SU-DHL-6 (cell line): ENCODE measurements around the gene PAFAH1B1.

Experiments
- H2AFZ ChIP-seq: fragments of 200-600 bp; sonication (generic); 2 replicates; pipeline ENCODE4 v1.6.1; 2014; ENCODE audit warnings: low read depth, mild to moderate bottlenecking, moderate library complexity, mixed read lengths, antibody characterized with exemption, low read length; ENCODE audit not compliant: severe bottlenecking
- H3F3A ChIP-seq: fragments of 200-600 bp; shearing (Covaris generic); 2 replicates; pipeline ENCODE4 v1.6.0; 2016; ENCODE audit warnings: antibody characterized with exemption, mild to moderate bottlenecking; ENCODE audit not compliant: insufficient read depth
- H3K27ac ChIP-seq: fragments of 200-600 bp; sonication (generic); 2 replicates; pipeline ENCODE4 v1.5.1; 2016; ENCODE audit warnings: low read depth, mild to moderate bottlenecking, low read length, moderate library complexity, mixed read lengths
- H3K27me3 ChIP-seq: fragments of 200-600 bp; sonication (generic), shearing (Covaris generic); 2 replicates; pipeline ENCODE4 v1.6.0; 2014; ENCODE audit warnings: mild to moderate bottlenecking, low read length
- H3K36me3 ChIP-seq: fragments of 200-600 bp; sonication (generic); 2 replicates; pipeline ENCODE4 v1.6.1; 2014; ENCODE audit warnings: mild to moderate bottlenecking, low read length, mixed read lengths
- H3K4me2 ChIP-seq: fragments of 300-600, 200-600 bp; shearing (Covaris generic), sonication (generic); 2 replicates; pipeline ENCODE4 v1.6.0; 2014; ENCODE audit warnings: low read length, low read depth, mild to moderate bottlenecking; ENCODE audit not compliant: poor library complexity, severe bottlenecking
- H3K4me3 ChIP-seq: fragments of 200-600 bp; sonication (generic); 2 replicates; pipeline ENCODE4 v1.5.1; 2014; ENCODE audit warnings: antibody characterized with exemption, low read length, mild to moderate bottlenecking, mixed read lengths; ENCODE audit not compliant: insufficient read depth, poor library complexity, severe bottlenecking
- H3K79me2 ChIP-seq: fragments of 200-600 bp; sonication (generic); 2 replicates; pipeline ENCODE4 v1.6.1; 2014; ENCODE audit warnings: mild to moderate bottlenecking, low read length, moderate library complexity; ENCODE audit not compliant: insufficient read depth
- H3K9ac ChIP-seq: fragments of 200-600 bp; sonication (generic); 2 replicates; pipeline ENCODE4 v1.7.0; 2014; ENCODE audit warnings: mild to moderate bottlenecking, low read length
- H3K9me2 ChIP-seq: fragments of 200-600 bp; sonication (generic); replicated peaks from 2 replicates; pipeline ENCODE4 v1.6.1; 2014; ENCODE audit warnings: low read length; ENCODE audit not compliant: insufficient read depth
- H3K9me3 ChIP-seq: fragments of 200-600 bp; sonication (generic); 2 replicates; pipeline ENCODE4 v1.6.1; 2014; ENCODE audit warnings: low read length, mixed read lengths; ENCODE audit not compliant: insufficient read depth
- H4K20me1 ChIP-seq: fragments of 200-600 bp; sonication (generic); 2 replicates; pipeline ENCODE4 v1.6.1; 2014; ENCODE audit warnings: low read depth, mild to moderate bottlenecking, antibody characterized with exemption, low read length, moderate library complexity, mixed read lengths
- EZH2phosphoT487 ChIP-seq: fragments of 200-600 bp; sonication (generic), shearing (Covaris generic); conservative IDR thresholded peaks from 2 replicates; pipeline ENCODE4 v1.6.1; 2018; ENCODE audit warnings: mild to moderate bottlenecking, antibody characterized with exemption, low read length, moderate library complexity, mixed read lengths
- TF ChIP-seq, protein P1 (sequence below): fragments of 200-600 bp; sonication (generic); IDR thresholded peaks from one replicate; pipeline ENCODE4 v1.5.1; 2017; ENCODE audit warnings: antibody characterized with exemption, mild to moderate bottlenecking, low read length, moderate library complexity; ENCODE audit not compliant: insufficient read depth, poor library complexity, severe bottlenecking

The PAFAH1B1 gene

GRCh38 chr17:2710803-2711607, 117.6 kb downstream of the PAFAH1B1 start:
- H3K9me2 ChIP-seq = no peaks in the 10 kb centered on the region
- no peaks in the 10 kb centered on the region for H3F3A ChIP-seq
- TF ChIP-seq, protein P1, sequence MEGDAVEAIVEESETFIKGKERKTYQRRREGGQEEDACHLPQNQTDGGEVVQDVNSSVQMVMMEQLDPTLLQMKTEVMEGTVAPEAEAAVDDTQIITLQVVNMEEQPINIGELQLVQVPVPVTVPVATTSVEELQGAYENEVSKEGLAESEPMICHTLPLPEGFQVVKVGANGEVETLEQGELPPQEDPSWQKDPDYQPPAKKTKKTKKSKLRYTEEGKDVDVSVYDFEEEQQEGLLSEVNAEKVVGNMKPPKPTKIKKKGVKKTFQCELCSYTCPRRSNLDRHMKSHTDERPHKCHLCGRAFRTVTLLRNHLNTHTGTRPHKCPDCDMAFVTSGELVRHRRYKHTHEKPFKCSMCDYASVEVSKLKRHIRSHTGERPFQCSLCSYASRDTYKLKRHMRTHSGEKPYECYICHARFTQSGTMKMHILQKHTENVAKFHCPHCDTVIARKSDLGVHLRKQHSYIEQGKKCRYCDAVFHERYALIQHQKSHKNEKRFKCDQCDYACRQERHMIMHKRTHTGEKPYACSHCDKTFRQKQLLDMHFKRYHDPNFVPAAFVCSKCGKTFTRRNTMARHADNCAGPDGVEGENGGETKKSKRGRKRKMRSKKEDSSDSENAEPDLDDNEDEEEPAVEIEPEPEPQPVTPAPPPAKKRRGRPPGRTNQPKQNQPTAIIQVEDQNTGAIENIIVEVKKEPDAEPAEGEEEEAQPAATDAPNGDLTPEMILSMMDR = no peak
- TF ChIP-seq EZH2phosphoT487 = no peak
- peak overlapping the region; percentile 66 for H3K9ac ChIP-seq
- H3K36me3 ChIP-seq = no peaks in the 10 kb centered on the region
- H3K27me3 ChIP-seq = no peaks in the 10 kb centered on the region
- peak overlapping the region; percentile 56 for H3K4me3 ChIP-seq
- no peaks in the 10 kb centered on the region for H3K9me3 ChIP-seq
- peaks cover 57% of the 10 kb centered on the region for H3K79me2 ChIP-seq
- H4K20me1 ChIP-seq = no peaks in the 10 kb centered on the region
- H3K27ac ChIP-seq = peak overlapping the region; percentile 35
- H2AFZ ChIP-seq = no peak overlapping the region
- peak overlapping the region; percentile 77 for H3K4me2 ChIP-seq

DNA sequence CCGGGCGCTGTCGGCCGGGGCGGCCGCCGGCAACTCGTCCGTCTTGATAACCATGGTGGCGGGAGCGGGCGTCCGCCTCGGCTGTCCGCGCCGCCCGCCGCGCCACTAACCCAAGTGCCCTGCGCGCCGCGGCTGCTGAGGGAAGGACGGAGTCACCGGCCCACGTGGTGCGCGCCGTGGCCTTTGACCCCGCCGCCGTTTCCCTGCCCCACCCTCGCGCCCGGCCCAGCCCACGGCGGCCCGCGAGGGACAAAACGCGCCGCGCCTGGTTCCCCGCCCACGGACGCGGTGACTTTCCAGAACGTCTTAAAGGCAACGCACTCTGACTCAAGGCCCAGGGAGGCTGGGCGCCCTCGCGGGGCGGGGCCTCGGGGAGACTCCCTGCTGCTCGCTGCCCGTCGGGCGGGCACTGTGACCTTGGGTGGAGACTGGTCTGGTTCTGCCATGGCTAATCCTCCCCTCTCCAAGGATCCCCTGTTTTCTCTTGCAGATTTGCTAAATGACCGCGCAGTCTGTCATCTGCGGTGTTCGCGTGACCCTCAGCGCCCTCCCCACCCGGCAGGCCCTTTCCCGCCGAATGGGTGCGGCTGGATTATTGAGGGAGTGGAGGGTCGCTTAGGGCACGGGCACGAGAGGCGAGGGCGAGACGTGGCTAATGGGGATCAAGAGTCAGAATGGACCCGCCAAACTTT, 118.3 kb downstream of the PAFAH1B1 start, which contains the start of gene CLUH:
TSS of gene CLUH (minus strand) at position 157 of the 692 bp plus-strand sequence. CDS start at position 54, 103 bp downstream.
- H3K36me3 ChIP-seq = no peaks in the 10 kb centered on the region
- peak within 1 kb of the TSS; percentile 77 for H3K4me2 ChIP-seq
- peak within 1 kb of the TSS; percentile 95 for H2AFZ ChIP-seq
- H3F3A ChIP-seq = no peaks in the 10 kb centered on the region
- H3K27ac ChIP-seq = peak within 1 kb of the TSS; percentile 35
- peaks cover 49% of the 10 kb centered on the region for H3K79me2 ChIP-seq
- peak within 1 kb of the TSS; percentile 66 for H3K9ac ChIP-seq
- no peaks in the 10 kb centered on the region for H3K9me2 ChIP-seq
- no peaks in the 10 kb centered on the region for H3K27me3 ChIP-seq
- no peaks in the 10 kb centered on the region for H4K20me1 ChIP-seq
- peak within 1 kb of the TSS; percentile 56 for H3K4me3 ChIP-seq
- TF ChIP-seq EZH2phosphoT487 = no peak
- TF ChIP-seq, protein P1 = no peak
- H3K9me3 ChIP-seq = no peaks in the 10 kb centered on the region

DNA sequence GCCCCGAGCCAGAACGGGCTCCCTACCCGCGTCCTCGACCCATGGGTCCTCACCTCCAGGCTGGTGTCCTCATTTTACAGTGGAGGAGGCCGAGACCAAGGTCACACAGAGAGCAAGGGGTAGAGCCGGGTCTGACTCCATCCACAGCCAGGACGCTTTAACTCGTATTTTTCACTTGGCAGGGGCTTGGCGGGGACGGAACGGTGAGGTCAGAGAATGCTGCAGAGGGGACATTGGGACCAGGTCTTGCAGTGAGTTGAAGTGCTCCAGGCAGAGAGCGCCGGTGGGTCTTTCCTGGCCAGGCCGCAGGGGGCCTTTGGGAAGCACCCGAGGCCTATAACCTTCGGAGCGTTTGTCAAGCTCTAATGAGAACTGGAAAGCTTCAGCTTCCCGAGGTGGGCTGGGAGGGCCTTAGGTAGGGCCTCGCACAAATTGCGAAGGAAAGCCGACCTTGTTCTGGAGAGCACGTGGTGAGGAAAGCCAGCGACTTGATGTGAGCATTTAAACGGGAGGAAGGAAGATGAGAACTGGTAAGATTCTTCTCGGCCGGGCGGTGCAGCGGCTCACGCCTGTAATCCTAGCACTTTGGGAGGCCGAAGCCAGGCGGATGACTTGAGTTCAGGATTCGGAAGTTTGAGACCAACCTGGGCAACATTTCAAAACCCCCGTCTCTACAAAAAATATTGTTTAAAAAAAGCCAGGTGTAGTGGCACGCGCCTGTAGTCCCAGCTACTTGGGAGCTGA, 119.0 kb downstream of the PAFAH1B1 start:
- Histone ChIP-seq H4K20me1 (no peaks in the 10 kb centered on the region), H3K4me3 (peak overlapping the region; percentile 56), H2AFZ (peak overlapping the region; percentile 95), H3K79me2 (peaks cover 42% of the 10 kb centered on the region), H3K9ac (peak overlapping the region; percentile 66), H3K9me3 (no peaks in the 10 kb centered on the region), H3K36me3 (no peaks in the 10 kb centered on the region), H3K27me3 (no peaks in the 10 kb centered on the region), H3K27ac (peak overlapping the region; percentile 33; the same call in 1 of the 2 replicates), H3K4me2 (peak overlapping the region; percentile 52), H3K9me2 (no peaks in the 10 kb centered on the region), H3F3A (no peaks in the 10 kb centered on the region)
- TF ChIP-seq, protein P1 = no peak
- no peak for TF ChIP-seq EZH2phosphoT487
